Endothelial cell of umbilical vein (primary cell): ENCODE data around the gene THEMIS. TPM values are rescaled to one million over a fixed set of nuclear protein-coding genes. Genes with fewer than 3 reads are reported as not detected.

Source experiments
- BruUV-seq: library from RNA; stranded (reverse); fragments of 400-500 nt; replicated peaks from 2 replicates; lab custom pipeline; 2021; lab: Mats Ljungman, UMichigan
- CTCF ChIA-PET: fragments of 300-600, 350-600 bp; sonication (Branson Sonifier 250); formaldehyde crosslinking; loops from one replicate; lab custom pipeline; 2021; ENCODE audit warnings: antibody characterized with exemption, inconsistent platforms; lab: Charles Lee
- POLR2A ChIA-PET: fragments of 300-600, 350-600 bp; sonication (Branson Sonifier 250); formaldehyde crosslinking; loops from one replicate; lab custom pipeline; 2021; ENCODE audit warnings: antibody characterized with exemption, inconsistent platforms; lab: Charles Lee
- DNase-seq: peaks from one replicate; pipeline ENCODE4 v3.0.0-alpha.2; 2011; ENCODE audit warnings: low read depth, low spot score
- FAIRE-seq: peaks from 2 replicates; lab custom pipeline; 2011; peaks lifted over from hg19 to GRCh38; lab: Jason Lieb, UNC
- H2AFZ ChIP-seq: 2 replicates; pipeline ENCODE4 v1.6.0; 2012; ENCODE audit warnings: low read depth, low read length, control low read depth, inconsistent platforms
- H3K27ac ChIP-seq: 2 replicates; pipeline ENCODE4 v1.5.1; 2011; ENCODE audit warnings: low read depth, mild to moderate bottlenecking, control low read depth, low read length, moderate library complexity; ENCODE audit not compliant: insufficient read depth
- H3K27me3 ChIP-seq, 2 experiments: 2 replicates each; pipeline versions ENCODE4 v1.6.0 to v1.6.1; 2011; ENCODE audit warnings: low read length in 2 of 2, mixed read lengths in 1 of 2; ENCODE audit not compliant: control insufficient read depth in 2 of 2, insufficient read depth in 2 of 2
- H3K36me3 ChIP-seq, 2 experiments: 2 replicates in 1 of 2; 3 replicates in 1 of 2; pipeline ENCODE4 v1.5.1; 2011; ENCODE audit warnings: low read length in 2 of 2, mild to moderate bottlenecking in 1 of 2, moderate library complexity in 1 of 2; ENCODE audit not compliant: control insufficient read depth in 2 of 2, insufficient read depth in 2 of 2; ENCODE audit errors: extremely low read depth in 1 of 2
- H3K4me1 ChIP-seq: 3 replicates; pipeline ENCODE4 v1.5.1; 2011; ENCODE audit warnings: mild to moderate bottlenecking, low read length; ENCODE audit not compliant: control insufficient read depth, insufficient read depth; ENCODE audit errors: extremely low read depth
- H3K4me2 ChIP-seq: 2 replicates; pipeline ENCODE4 v1.6.1; 2011; ENCODE audit warnings: low read length, control low read depth, mixed read lengths; ENCODE audit not compliant: insufficient read depth
- H3K4me3 ChIP-seq, 3 experiments: fragments of 200-600 bp in 1 of 3; sonication (generic), shearing (Covaris generic) in 1 of 3; replicated peaks in 1 of 3; 2 replicates each; pipeline ENCODE4 v1.5.1; 2011 to 2016; ENCODE audit warnings: control low read depth in 3 of 3, low read length in 3 of 3, mild to moderate bottlenecking in 2 of 3, inconsistent platforms in 1 of 3, low read depth in 1 of 3, moderate library complexity in 1 of 3; ENCODE audit not compliant: insufficient read depth in 1 of 3
- H3K79me2 ChIP-seq: 2 replicates; pipeline ENCODE4 v1.6.0; 2012; ENCODE audit warnings: low read length, inconsistent platforms; ENCODE audit not compliant: control insufficient read depth, insufficient read depth
- H3K9ac ChIP-seq: replicated peaks from 2 replicates; pipeline ENCODE3; 2011; ENCODE audit warnings: low read length, control low read depth; ENCODE audit not compliant: insufficient read depth; ENCODE audit errors: extremely low read depth
- H3K9me1 ChIP-seq: replicated peaks from 3 replicates; pipeline ENCODE4 v1.6.0; 2011; ENCODE audit warnings: mild to moderate bottlenecking, low read length; ENCODE audit not compliant: control insufficient read depth, insufficient read depth; ENCODE audit errors: extremely low read depth
- H3K9me3 ChIP-seq: replicated peaks from 2 replicates; pipeline ENCODE4 v1.5.1; 2012; ENCODE audit warnings: low read length, inconsistent platforms; ENCODE audit not compliant: control insufficient read depth, insufficient read depth
- H4K20me1 ChIP-seq: replicated peaks from 2 replicates; pipeline ENCODE3; 2011; ENCODE audit warnings: mild to moderate bottlenecking, low read length; ENCODE audit not compliant: control insufficient read depth, insufficient read depth; ENCODE audit errors: extremely low read depth
- EZH2 ChIP-seq: IDR thresholded peaks from 2 replicates; pipeline ENCODE4 v1.6.1; 2012; ENCODE audit warnings: borderline replicate concordance, low read depth, mild to moderate bottlenecking, moderate library complexity, low read length, inconsistent platforms; ENCODE audit not compliant: severe bottlenecking
- FOS ChIP-seq: IDR thresholded peaks from 2 replicates; pipeline ENCODE4 v1.6.1; 2011; ENCODE audit warnings: mild to moderate bottlenecking, low read length, moderate library complexity, borderline replicate concordance; ENCODE audit not compliant: insufficient read depth
- GATA2 ChIP-seq: IDR thresholded peaks from 2 replicates; pipeline ENCODE4 v1.7.0; 2011; ENCODE audit warnings: low read depth, mild to moderate bottlenecking, moderate library complexity, mixed read lengths, low read length; ENCODE audit not compliant: insufficient read length, insufficient read depth
- JUN ChIP-seq: IDR thresholded peaks from 2 replicates; pipeline ENCODE4 v1.6.1; 2011; ENCODE audit warnings: borderline replicate concordance, low read depth; ENCODE audit not compliant: insufficient read length, insufficient read depth
- MAX ChIP-seq: IDR thresholded peaks from 2 replicates; pipeline ENCODE4 v1.6.1; 2011; ENCODE audit not compliant: insufficient read depth, insufficient read length
- MYC ChIP-seq: IDR thresholded peaks from one replicate; pipeline ENCODE4 v1.6.1; 2011; ENCODE audit warnings: mild to moderate bottlenecking, low read depth, low read length
- POLR2A ChIP-seq: IDR thresholded peaks from 2 replicates; pipeline ENCODE4 v1.6.1; 2012; ENCODE audit warnings: low read depth, mild to moderate bottlenecking, control low read depth, low read length
- POLR2AphosphoS5 ChIP-seq: IDR thresholded peaks from 2 replicates; pipeline ENCODE4 v1.6.1; 2012; ENCODE audit warnings: low read depth, mild to moderate bottlenecking, control low read depth, low read length, moderate library complexity; ENCODE audit not compliant: insufficient read depth
- dilution Hi-C: fragments of 300-500 bp; cut with MboI; formaldehyde crosslinking; loops from one replicate; pipeline ENCODE4 v1.15.0; 2019; ENCODE audit warnings: low sequenced_read_pairs; ENCODE audit not compliant: extremely low pct_ligation_motif_present
- intact Hi-C: fragments of 100-400 bp; cut with micrococcal nuclease; formaldehyde crosslinking; loops from one replicate; pipeline ENCODE4 v1.10.0; 2022
- polyA plus RNA-seq, 4 experiments: library from polyadenylated mRNA; depleted of rRNA in 3 of 4; stranded (reverse) in 3 of 4; unstranded in 1 of 4; fragments of >200 nt; gene quantifications; 2 replicates each; pipeline versions ENCODE4 v1.2.1 to v1.2.3, GENCODE V29; 2011 to 2012; ENCODE audit warnings: missing spikeins in 1 of 4
- total RNA-seq: library from RNA; stranded (reverse); gene quantifications from 2 replicates; pipeline ENCODE4 v1.2.3, GENCODE V29; 2021
- TF ChIP-seq, protein P1 (sequence below), 2 donors: IDR thresholded peaks; 1 replicate in 1 of 2; 2 replicates in 1 of 2; pipeline ENCODE4 v1.5.1; 2011; ENCODE audit warnings: low read length in 2 of 2, mild to moderate bottlenecking in 2 of 2, moderate library complexity in 2 of 2, control low read depth in 1 of 2, inconsistent platforms in 1 of 2, low read depth in 1 of 2; ENCODE audit not compliant: insufficient read depth in 1 of 2; ENCODE audit errors: extremely low read depth in 1 of 2

Gene THEMIS
- total and polyA plus RNA-seq, 2 donors (not counting 3 experiments of a cell fraction or from before 2014, with no cell fraction given) = not detected

DNA sequence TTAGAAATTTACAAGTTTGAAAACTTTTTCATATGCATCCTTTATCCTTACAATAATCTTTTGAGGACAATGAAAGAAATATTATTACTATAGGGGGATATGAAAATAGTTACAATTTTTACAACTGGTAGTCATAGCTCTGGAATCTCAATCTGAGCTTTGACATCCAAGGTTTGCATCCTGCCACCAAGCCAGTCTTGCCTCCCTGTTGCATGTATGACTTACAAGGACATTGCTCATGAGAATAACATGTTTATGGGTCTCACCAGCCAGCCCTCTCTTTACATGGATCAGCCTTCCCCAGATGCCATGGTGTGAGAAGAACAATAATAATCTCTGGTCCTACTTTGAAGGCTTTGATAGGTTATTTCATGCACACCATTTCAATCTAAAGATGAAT, 67.5 kb downstream of the THEMIS start:
- dilution Hi-C loops = no loop called here

More for the DNA sequence above, 67.5 kb downstream of the THEMIS start:
- Histone ChIP-seq H3K4me3 (no peak overlapping the region), H3K4me1 (no peaks in the 10 kb centered on the region), H3K4me2 (no peak overlapping the region), H3K9me1 (no peaks in the 10 kb centered on the region), H3K27ac (no peak overlapping the region), H2AFZ (no peak overlapping the region), H3K79me2 (no peaks in the 10 kb centered on the region), H3K9ac (no peak overlapping the region), H3K9me3 (no peaks in the 10 kb centered on the region), H3K36me3 (no peaks in the 10 kb centered on the region), H4K20me1 (no peaks in the 10 kb centered on the region), H3K27me3 (no peaks in the 10 kb centered on the region)
- intact Hi-C loops = no loop called here
- CTCF ChIA-PET = interaction anchor here (1.2 to 1.5 kb wide), 2 partner anchors 9 to 22 kb away, joined by 3 to 5 read pairs; no protein-coding TSS in a partner anchor
- no TSS peak for BruUV-seq
- no peak for FAIRE-seq
- no peak for DNase-seq
- no peak for TF ChIP-seq FOS
- no peak for TF ChIP-seq EZH2
- TF ChIP-seq GATA2 = no peak
- TF ChIP-seq, protein P1, sequence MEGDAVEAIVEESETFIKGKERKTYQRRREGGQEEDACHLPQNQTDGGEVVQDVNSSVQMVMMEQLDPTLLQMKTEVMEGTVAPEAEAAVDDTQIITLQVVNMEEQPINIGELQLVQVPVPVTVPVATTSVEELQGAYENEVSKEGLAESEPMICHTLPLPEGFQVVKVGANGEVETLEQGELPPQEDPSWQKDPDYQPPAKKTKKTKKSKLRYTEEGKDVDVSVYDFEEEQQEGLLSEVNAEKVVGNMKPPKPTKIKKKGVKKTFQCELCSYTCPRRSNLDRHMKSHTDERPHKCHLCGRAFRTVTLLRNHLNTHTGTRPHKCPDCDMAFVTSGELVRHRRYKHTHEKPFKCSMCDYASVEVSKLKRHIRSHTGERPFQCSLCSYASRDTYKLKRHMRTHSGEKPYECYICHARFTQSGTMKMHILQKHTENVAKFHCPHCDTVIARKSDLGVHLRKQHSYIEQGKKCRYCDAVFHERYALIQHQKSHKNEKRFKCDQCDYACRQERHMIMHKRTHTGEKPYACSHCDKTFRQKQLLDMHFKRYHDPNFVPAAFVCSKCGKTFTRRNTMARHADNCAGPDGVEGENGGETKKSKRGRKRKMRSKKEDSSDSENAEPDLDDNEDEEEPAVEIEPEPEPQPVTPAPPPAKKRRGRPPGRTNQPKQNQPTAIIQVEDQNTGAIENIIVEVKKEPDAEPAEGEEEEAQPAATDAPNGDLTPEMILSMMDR (IDR thresholded peaks at IDR 0.05; ENCODE audit: extremely low read depth in 1 of 2, insufficient read depth in 1 of 2, low read depth in 1 of 2, low read length in 2 of 2) = no peak
- TF ChIP-seq MAX = no peak
- TF ChIP-seq POLR2AphosphoS5 = no peak
- TF ChIP-seq MYC = no peak
- TF ChIP-seq POLR2A = no peak
- TF ChIP-seq JUN = no peak
- POLR2A ChIA-PET = no interaction called here
